Esophagus muscularis mucosa (tissue), 4 donors: ENCODE results near the gene IFI16. TPM values are rescaled to one million over a fixed set of nuclear protein-coding genes. Genes with fewer than 3 reads are reported as not detected.
"Not testable (repeated sequence)": the region's sequence is repeated elsewhere in the genome, so short reads cannot be mapped to it uniquely, and the experiment has no call there.

ENCODE experiments used
- DNase-seq: peaks from one replicate; pipeline ENCODE4 v3.0.0-alpha.2; 2017; ENCODE audit errors: extremely low spot score
- H3K27ac ChIP-seq, 4 donors: fragments of 200-600 bp; sonication (generic); replicated peaks in 1 of 4; 1 replicate in 3 of 4; 2 replicates in 1 of 4; pipeline ENCODE4 v1.5.1; 2016 to 2019; ENCODE audit warnings: mild to moderate bottlenecking in 1 of 4
- H3K27me3 ChIP-seq, 4 donors: fragments of 200-600 bp; sonication (generic); one replicate each; pipeline versions ENCODE4 v1.5.1 to v1.6.0; 2016 to 2019
- H3K36me3 ChIP-seq, 4 donors: fragments of 200-600 bp; sonication (generic); one replicate each; pipeline ENCODE4 v1.5.1; 2016 to 2019
- H3K4me1 ChIP-seq, 4 donors: fragments of 200-600 bp; sonication (generic); one replicate each; pipeline ENCODE4 v1.5.1; 2016 to 2019
- H3K4me3 ChIP-seq, 4 donors: fragments of 200-600 bp; sonication (generic); 1 replicate in 2 of 4; 2 replicates in 2 of 4; pipeline ENCODE4 v1.5.1; 2016 to 2019; ENCODE audit warnings: mild to moderate bottlenecking in 4 of 4, moderate library complexity in 1 of 4
- H3K9me3 ChIP-seq, 4 donors: fragments of 200-600 bp; sonication (generic); 1 replicate in 3 of 4; 2 replicates in 1 of 4; pipeline ENCODE4 v1.5.1; 2016 to 2019
- EP300 ChIP-seq: sonication (generic); formaldehyde crosslinking; IDR thresholded peaks from one replicate; pipeline ENCODE4 v1.6.1; 2017; ENCODE audit warnings: antibody characterized with exemption
- POLR2A ChIP-seq: fragments of 450-650 bp; IDR thresholded peaks from one replicate; pipeline ENCODE4 v1.6.1; 2017; ENCODE audit warnings: antibody characterized with exemption, moderate library complexity, mild to moderate bottlenecking, low read depth
- POLR2AphosphoS5 ChIP-seq, 2 donors: sonication (generic); formaldehyde crosslinking; IDR thresholded peaks; one replicate each; pipeline ENCODE4 v1.6.1; 2017; ENCODE audit warnings: antibody characterized with exemption in 2 of 2
- WGBS: methylation state at CpG from one replicate; pipeline ENCODE4 v1.1.5; 2018; 5-methylcytosine and 5-hydroxymethylcytosine counted together
- intact Hi-C: fragments of 100-400 bp; cut with DNase I; formaldehyde crosslinking; loops from one replicate; pipeline ENCODE4 v1.15.1; 2023
- total RNA-seq, 4 donors: library from RNA; depleted of rRNA; stranded (reverse); fragments of >200 nt; gene quantifications; one replicate each; pipeline versions ENCODE4 v1.1.0 to v1.2.1, GENCODE V29; 2016
- TF ChIP-seq, protein P1 (sequence below), 3 experiments: fragments of 200-600 bp in 2 of 3; fragments of 450-650 bp in 1 of 3; sonication (generic) in 2 of 3; IDR thresholded peaks; one replicate each; pipeline ENCODE4 v1.5.1; 2017 to 2019; ENCODE audit warnings: antibody characterized with exemption in 3 of 3, mild to moderate bottlenecking in 2 of 3, moderate library complexity in 1 of 3

Gene IFI16
- total RNA-seq, 4 donors from 2014 or later: 25.7 to 101 (median 35.3) TPM

DNA sequence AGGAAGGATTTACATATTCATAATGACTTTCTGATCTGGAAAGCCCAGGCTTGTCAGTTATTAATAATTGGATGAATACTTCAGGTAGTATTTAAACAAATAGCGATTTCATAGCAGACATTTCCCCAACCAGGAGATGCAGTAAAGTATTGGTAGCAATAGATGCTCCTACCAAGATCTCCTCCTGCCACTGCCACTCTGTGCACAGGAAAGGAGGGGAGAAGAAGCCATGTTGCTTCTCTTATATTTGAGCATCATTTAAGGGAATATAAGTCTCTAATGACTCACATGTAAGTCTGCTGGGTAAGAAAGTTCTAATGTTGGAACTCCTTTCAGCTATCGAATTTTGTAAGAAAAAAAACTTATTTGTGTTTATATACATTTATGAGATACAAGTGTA lies 420 bp upstream of the IFI16 start:
- WGBS: 59% methylated on average over 2 of the region's 2 CpGs
- Histone ChIP-seq H3K4me1 (peaks cover 4 to 23% (median 17%) of the 10 kb centered on the region in 4 donors), H3K27me3 (peaks cover 0 to 3% (median 0%) of the 10 kb centered on the region in 4 donors), H3K4me3 (peak overlapping the region; percentile 47 to 63 (median 52)), H3K36me3 (no peaks in the 10 kb centered on the region), H3K9me3 (no peaks in the 10 kb centered on the region), H3K27ac (peak overlapping the region; percentile 72 to 81 (median 76))
- intact Hi-C loops: no loop called here
- DNase-seq: no peak
- TF ChIP-seq POLR2AphosphoS5 (IDR thresholded peaks at IDR 0.05) (no peak), POLR2A (no peak), EP300 (no peak)
- TF ChIP-seq, protein P1, sequence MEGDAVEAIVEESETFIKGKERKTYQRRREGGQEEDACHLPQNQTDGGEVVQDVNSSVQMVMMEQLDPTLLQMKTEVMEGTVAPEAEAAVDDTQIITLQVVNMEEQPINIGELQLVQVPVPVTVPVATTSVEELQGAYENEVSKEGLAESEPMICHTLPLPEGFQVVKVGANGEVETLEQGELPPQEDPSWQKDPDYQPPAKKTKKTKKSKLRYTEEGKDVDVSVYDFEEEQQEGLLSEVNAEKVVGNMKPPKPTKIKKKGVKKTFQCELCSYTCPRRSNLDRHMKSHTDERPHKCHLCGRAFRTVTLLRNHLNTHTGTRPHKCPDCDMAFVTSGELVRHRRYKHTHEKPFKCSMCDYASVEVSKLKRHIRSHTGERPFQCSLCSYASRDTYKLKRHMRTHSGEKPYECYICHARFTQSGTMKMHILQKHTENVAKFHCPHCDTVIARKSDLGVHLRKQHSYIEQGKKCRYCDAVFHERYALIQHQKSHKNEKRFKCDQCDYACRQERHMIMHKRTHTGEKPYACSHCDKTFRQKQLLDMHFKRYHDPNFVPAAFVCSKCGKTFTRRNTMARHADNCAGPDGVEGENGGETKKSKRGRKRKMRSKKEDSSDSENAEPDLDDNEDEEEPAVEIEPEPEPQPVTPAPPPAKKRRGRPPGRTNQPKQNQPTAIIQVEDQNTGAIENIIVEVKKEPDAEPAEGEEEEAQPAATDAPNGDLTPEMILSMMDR (IDR thresholded peaks at IDR 0.05): no peak

DNA sequence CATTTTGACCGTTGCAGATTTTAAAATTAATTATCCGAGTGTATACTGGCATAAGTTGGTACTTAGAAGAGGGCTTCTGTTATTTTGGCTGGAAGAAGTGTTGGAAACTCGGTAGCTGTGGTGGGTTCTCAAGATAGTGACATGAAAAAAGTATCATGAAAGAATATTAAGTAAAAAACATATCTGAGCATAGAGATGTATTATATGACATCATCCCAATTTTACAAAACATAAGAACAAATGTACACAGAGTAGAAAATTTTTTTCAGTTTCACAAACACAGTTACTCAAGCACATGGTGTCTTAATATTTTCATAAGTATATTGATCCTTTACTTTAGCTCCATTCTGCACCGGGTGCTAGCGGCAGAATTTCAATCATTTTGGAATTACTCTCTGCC lies 684 bp downstream of the IFI16 start:
- H3K9me3 ChIP-seq: no peaks in the 10 kb centered on the region

DNA sequence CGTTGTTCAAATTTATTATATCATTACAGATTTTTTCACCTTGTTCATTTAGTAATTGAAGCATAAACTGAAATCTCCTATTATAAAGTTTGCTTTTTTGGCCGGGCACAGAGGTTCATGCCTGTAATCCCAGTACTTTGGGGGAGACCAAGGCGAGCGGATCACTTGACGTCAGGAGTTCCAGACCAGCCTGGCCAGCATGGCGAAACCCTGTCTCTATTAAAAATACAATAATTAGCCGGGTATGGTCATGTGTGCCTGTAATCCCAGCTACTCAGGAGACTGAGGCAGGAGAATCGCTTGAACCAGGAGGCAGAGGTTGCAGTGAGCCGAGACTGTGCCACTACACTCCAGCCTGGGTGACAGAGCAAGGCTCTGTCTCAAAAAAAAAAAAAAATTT lies 1.3 kb downstream of the IFI16 start:
- 72% methylated on average over 9 of the region's 9 CpGs for WGBS
- intact Hi-C loops, DNase-seq, H3K9me3 ChIP-seq, H3K27me3 ChIP-seq, H3K36me3 ChIP-seq: not testable (repeated sequence)
- Histone ChIP-seq H3K4me1 (peaks cover 14 to 28% (median 17%) of the 10 kb centered on the region in 4 donors), H3K27ac (peak overlapping the region; percentile 72 to 81 (median 76)), H3K4me3 (peak overlapping the region; percentile 47 to 63 (median 52))

More for the DNA sequence above, 684 bp downstream of the IFI16 start:
- peak overlapping the region; percentile 47 to 63 (median 52) for H3K4me3 ChIP-seq
- TF ChIP-seq POLR2A (no peak), POLR2AphosphoS5 (IDR thresholded peaks at IDR 0.05) (no peak), EP300 (no peak)
- TF ChIP-seq, protein P1 (IDR thresholded peaks at IDR 0.05): no peak
- WGBS: 44% methylated on average over 5 of the region's 5 CpGs
- peaks cover 0 to 3% (median 0%) of the 10 kb centered on the region in 4 donors for H3K27me3 ChIP-seq
- intact Hi-C loops: no loop called here
- H3K36me3 ChIP-seq: no peaks in the 10 kb centered on the region
- no peak for DNase-seq
- peaks cover 10 to 25% (median 16%) of the 10 kb centered on the region in 4 donors for H3K4me1 ChIP-seq
- H3K27ac ChIP-seq: peak overlapping the region; percentile 72 to 81 (median 76)

DNA sequence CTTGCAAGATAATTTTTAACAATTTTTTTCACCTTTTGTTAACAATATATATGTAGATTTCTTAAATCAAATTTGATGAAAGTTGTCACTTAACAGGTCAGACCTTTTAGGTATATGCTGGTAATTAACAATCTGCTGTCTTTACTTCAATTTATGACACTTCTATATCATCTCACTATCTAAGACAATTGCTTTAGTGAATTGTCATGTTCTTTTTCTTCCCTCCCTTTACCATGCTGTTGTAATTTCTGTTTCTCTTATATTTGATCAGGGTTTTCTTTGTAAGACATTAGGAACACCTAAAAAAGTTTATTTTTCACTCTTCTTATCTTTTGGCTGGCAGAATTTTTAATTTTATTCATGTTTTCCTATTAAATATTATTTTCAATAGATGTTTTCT lies 2.0 kb downstream of the IFI16 start:
- Histone ChIP-seq H3K27ac (peak overlapping the region in 3 of 4 donors; percentile 58 to 81 (median 74)), H3K9me3 (no peaks in the 10 kb centered on the region), H3K27me3 (peaks cover 0 to 3% (median 0%) of the 10 kb centered on the region in 4 donors), H3K4me3 (peak overlapping the region; percentile 47 to 63 (median 52)), H3K4me1 (peaks cover 8 to 32% (median 21%) of the 10 kb centered on the region in 4 donors), H3K36me3 (peaks cover 0 to 13% (median 5%) of the 10 kb centered on the region in 4 donors)
- no peak for TF ChIP-seq POLR2AphosphoS5 (IDR thresholded peaks at IDR 0.05)
- no peak for DNase-seq
- intact Hi-C loops: no loop called here

DNA sequence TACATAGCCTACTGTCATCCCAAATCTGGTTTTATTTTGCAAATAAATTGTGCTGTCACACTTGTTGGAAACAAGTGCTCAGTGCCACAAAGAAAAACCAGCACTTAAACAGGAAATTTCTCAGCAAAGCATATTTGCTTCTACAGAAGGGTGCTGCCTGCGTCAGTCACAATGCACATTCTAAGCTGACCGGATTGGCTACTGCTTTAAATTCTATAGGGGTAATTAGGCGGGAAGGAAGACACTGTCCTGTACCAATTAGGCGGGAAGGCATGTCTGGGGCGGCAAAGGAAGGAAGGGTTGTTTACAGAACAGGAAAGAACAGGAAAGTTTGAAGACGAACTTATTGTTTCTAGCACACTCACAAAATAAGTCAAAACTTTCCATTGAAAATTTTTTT lies 2.8 kb downstream of the IFI16 start:
- H3K4me3 ChIP-seq: peak overlapping the region; percentile 47 to 63 (median 52)
- no peak for DNase-seq
- intact Hi-C loops: no loop called here
- H3K27ac ChIP-seq: peak overlapping the region; percentile 58 to 81 (median 67)
- H3K9me3 ChIP-seq: no peaks in the 10 kb centered on the region
- TF ChIP-seq, protein P1 (IDR thresholded peaks at IDR 0.05): no peak
- no peak for TF ChIP-seq POLR2A
- TF ChIP-seq EP300: no peak
- TF ChIP-seq POLR2AphosphoS5 (IDR thresholded peaks at IDR 0.05): peak; percentile 41 to 63
- H3K4me1 ChIP-seq: peaks cover 8 to 32% (median 24%) of the 10 kb centered on the region in 4 donors
- peaks cover 0 to 21% (median 8%) of the 10 kb centered on the region in 4 donors for H3K36me3 ChIP-seq
- WGBS: 46% methylated on average over 6 of the region's 6 CpGs
- peaks cover 0 to 3% (median 0%) of the 10 kb centered on the region in 4 donors for H3K27me3 ChIP-seq
